Mammary epithelial cell (primary cell): ENCODE data around the gene NPB.

Source experiments
- EZH2 ChIP-seq: IDR thresholded peaks from 2 replicates; pipeline ENCODE4 v1.6.1; 2012; ENCODE audit warnings: low read length, inconsistent platforms, borderline replicate concordance
- TF ChIP-seq, protein P1 (sequence below), 2 donors: IDR thresholded peaks in 1 of 2; conservative IDR thresholded peaks in 1 of 2; 2 replicates each; pipeline ENCODE4 v1.5.1; 2011 to 2012; ENCODE audit warnings: inconsistent platforms in 2 of 2, low read length in 2 of 2, mild to moderate bottlenecking in 2 of 2, control low read depth in 1 of 2, low read depth in 1 of 2; ENCODE audit not compliant: insufficient read depth in 1 of 2; ENCODE audit errors: extremely low read depth in 1 of 2

DNA sequence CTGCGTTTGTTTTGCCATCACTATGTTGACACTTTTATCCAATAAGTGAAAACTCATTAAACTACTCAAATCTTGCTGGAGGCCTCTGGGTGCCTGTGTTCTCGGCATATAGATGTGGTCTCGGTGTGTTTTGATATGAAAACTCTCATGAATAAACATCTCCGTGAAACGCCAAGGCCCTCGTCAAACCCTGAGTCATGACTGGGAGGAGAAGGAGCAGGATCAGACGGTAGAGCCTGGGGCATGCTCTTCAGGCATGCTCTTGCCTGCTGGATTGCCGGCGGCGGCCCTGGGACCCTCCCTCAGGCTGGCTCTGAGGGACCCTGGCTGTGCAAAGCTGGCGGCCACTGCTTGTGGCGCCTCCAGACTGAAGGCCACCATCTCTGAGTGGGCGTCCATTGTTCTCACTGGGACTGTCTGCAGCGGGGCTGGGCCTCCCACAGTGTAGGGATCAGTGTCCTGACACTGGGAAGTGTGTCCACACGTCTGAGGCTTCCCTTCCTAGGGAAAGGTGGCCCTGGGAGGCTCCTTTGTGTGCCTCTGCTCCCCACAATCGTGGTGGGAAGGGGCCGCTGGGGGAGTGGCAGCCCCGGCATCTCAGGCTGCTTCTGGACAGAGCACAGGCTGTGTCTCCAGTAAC is 1.7 kb upstream of the NPB start:
- TF ChIP-seq, protein P1, sequence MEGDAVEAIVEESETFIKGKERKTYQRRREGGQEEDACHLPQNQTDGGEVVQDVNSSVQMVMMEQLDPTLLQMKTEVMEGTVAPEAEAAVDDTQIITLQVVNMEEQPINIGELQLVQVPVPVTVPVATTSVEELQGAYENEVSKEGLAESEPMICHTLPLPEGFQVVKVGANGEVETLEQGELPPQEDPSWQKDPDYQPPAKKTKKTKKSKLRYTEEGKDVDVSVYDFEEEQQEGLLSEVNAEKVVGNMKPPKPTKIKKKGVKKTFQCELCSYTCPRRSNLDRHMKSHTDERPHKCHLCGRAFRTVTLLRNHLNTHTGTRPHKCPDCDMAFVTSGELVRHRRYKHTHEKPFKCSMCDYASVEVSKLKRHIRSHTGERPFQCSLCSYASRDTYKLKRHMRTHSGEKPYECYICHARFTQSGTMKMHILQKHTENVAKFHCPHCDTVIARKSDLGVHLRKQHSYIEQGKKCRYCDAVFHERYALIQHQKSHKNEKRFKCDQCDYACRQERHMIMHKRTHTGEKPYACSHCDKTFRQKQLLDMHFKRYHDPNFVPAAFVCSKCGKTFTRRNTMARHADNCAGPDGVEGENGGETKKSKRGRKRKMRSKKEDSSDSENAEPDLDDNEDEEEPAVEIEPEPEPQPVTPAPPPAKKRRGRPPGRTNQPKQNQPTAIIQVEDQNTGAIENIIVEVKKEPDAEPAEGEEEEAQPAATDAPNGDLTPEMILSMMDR (conservative IDR thresholded peaks at IDR 0.05 in 1 of 2, IDR thresholded peaks at IDR 0.05 in 1 of 2; ENCODE audit: extremely low read depth in 1 of 2, insufficient read depth in 1 of 2, low read depth in 1 of 2, low read length in 2 of 2), result no peak
- no peak for TF ChIP-seq EZH2
